ENCODE results near the gene WDR1. TPM values are rescaled to one million over a fixed set of nuclear protein-coding genes. Genes with fewer than 3 reads are reported as not detected.

WDR1 gene
- total and polyA plus RNA-seq, 8 donors, result 30.0 to 102 (median 57.7) TPM

DNA sequence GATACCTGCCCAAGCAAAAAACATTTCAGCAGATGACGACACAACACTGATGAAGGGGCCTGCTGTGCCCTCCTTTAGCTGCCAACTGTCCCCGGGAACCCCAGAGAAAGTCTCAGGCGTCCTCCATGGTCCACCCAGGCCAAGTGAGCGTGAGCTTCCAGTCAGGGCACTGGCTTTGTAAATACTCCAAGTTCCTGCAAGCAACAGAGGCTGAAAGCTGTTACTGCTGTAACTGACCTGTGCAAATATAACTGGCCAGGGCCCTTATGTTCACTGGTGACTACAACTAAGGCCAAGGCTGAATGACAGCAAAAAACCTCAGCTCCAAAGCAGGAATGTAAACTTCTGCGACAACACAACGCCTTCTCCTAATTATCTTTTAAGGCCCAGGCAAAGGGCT lies 8.2 kb downstream of the WDR1 start:
- TF ChIP-seq, protein P1, sequence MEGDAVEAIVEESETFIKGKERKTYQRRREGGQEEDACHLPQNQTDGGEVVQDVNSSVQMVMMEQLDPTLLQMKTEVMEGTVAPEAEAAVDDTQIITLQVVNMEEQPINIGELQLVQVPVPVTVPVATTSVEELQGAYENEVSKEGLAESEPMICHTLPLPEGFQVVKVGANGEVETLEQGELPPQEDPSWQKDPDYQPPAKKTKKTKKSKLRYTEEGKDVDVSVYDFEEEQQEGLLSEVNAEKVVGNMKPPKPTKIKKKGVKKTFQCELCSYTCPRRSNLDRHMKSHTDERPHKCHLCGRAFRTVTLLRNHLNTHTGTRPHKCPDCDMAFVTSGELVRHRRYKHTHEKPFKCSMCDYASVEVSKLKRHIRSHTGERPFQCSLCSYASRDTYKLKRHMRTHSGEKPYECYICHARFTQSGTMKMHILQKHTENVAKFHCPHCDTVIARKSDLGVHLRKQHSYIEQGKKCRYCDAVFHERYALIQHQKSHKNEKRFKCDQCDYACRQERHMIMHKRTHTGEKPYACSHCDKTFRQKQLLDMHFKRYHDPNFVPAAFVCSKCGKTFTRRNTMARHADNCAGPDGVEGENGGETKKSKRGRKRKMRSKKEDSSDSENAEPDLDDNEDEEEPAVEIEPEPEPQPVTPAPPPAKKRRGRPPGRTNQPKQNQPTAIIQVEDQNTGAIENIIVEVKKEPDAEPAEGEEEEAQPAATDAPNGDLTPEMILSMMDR (IDR thresholded peaks at IDR 0.05), result no peak
- H3K9me3 ChIP-seq, result no peaks in the 10 kb centered on the region
- peak in 1 of 6 donors; percentile 16 for DNase-seq
- no peaks in the 10 kb centered on the region for H3K4me1 ChIP-seq
- ATAC-seq, result no peak
- peaks cover 0 to 10% (median 0%) of the 10 kb centered on the region in 3 donors for H3K36me3 ChIP-seq
- H3K27me3 ChIP-seq, result no peaks in the 10 kb centered on the region
- H3K27ac ChIP-seq, result no peak overlapping the region
- no peak for FAIRE-seq
- H3K4me3 ChIP-seq, result no peak overlapping the region
- WGBS, 2 donors, result 95 to 96% methylated on average over 6 of the region's 6 CpGs
- intact Hi-C loops (cut with DNase I), result no loop called here

DNA sequence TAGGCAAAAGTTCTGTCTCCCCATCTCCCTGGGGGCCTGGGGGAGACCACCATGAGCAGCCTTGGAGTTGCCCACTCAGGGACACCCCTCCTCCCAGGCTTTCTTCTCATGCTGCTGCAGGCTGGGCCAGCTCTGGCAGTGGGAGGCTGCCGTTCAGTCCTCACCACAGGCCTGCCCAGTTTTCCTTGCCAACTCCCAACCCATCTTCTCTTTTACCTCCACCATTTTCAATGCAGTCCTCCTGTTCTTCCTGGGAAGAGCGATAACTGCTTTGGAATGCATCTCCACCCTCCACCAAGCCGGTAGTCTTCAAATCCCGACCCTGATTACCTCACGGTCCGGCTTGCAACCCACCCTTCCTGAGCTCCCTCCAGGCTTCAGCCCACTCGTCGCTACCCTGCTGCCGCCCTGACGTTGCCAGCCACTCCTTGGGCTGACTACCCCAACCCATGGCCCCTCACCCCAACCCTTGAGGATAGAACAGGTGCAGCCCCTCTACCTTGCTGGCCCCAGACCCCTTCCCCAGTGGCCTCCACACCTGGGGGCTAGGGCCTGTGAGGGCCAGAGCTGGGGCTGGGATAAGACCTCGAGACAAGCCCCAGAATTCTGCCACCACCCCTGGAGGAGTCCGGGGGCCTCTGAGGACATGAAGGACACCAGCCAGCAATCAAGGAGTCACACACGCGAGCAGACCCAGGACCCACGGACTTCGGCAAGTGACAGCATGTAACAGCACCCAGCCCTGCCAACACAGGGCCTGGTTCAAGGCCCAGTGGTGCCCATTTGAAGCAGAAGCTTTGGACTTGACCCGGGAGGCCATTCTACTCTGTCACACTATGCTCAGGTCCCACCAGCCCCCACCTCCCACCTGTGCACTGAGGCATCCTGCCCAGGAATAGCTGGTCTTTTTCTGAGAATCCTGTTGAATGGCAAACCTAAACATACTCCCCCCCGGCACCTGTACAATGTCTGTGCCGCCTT lies 9.2 kb downstream of the WDR1 start:
- TF ChIP-seq, protein P1 (IDR thresholded peaks at IDR 0.05), result no peak
- Histone ChIP-seq H3K4me3 (no peak overlapping the region), H3K27me3 (no peaks in the 10 kb centered on the region), H3K9me3 (no peaks in the 10 kb centered on the region), H3K4me1 (no peaks in the 10 kb centered on the region), H3K27ac (no peak overlapping the region), H3K36me3 (no peaks in the 10 kb centered on the region)
- DNase-seq (peak in 1 of 6 donors; percentile 43), FAIRE-seq (no peak), ATAC-seq (peak in 2 of 4 donors; percentile 6 to 12)
- intact Hi-C loops (cut with DNase I), result no loop called here
- WGBS, 2 donors, result 84 to 88% methylated on average over 19 of the region's 19 CpGs

DNA sequence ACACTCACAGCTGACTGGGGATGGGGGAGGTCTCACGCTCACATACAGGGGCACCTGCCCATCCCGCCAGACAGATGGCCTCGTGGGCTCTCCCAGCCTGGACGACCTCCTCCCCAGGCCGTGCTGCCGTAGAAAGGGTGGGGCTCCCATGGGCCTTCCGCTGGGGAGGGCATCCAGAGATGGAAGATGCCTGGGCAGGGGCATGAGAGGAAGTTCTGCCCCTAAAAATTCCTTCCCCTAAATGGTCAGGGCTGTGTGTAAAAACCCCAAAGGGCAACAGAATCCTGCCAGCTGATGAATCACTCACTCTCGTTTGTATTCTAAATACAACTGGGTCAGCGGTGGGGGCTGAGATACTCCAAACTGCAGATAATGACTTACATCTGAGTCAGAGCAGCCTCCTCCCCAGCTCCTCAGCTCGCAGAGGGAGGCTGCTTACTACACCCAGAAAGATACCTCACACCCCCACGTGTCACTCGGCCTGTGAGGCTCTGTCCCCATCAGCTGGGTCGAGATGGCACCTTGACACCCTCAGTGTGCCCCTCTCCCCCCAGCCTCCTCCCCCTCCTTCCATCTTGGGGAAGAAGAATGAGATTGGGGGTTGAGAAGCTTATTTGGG lies 10.1 kb downstream of the WDR1 start:
- H3K4me3 ChIP-seq, result no peak overlapping the region
- H3K27ac ChIP-seq, result no peak overlapping the region
- H3K36me3 ChIP-seq, result no peaks in the 10 kb centered on the region
- H3K4me1 ChIP-seq, result no peaks in the 10 kb centered on the region
- intact Hi-C loops (cut with DNase I), result no loop called here
- H3K27me3 ChIP-seq, result no peaks in the 10 kb centered on the region
- DNase-seq (peak in 3 of 6 donors; percentile 29 to 67 (median 45)), FAIRE-seq (no peak), ATAC-seq (peak in 3 of 4 donors; percentile 69 to 82 (median 77))
- TF ChIP-seq, protein P1 (IDR thresholded peaks at IDR 0.05), result no peak
- H3K9me3 ChIP-seq, result no peaks in the 10 kb centered on the region
- 72 to 81% methylated on average over 13 of the region's 13 CpGs for WGBS, 2 donors

DNA sequence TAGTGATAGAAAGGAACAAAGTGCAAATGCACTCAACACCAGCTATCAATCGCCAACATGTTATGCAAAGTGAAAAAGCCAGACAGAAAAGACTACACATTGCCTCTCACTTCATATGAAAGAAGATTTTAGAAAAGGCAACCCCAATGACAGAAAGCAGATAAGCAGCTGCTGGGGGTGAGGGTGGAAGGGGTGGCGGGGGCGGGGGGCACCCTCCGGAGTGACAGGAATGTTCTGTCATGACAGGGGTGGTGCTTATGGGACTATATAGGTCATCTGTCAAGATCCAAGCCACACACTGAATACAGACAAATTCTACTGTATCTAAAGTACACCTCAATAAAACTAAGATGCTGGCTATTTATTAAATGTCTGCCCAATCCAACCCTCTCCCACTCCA lies 10.7 kb downstream of the WDR1 start:
- H3K9me3 ChIP-seq, result no peaks in the 10 kb centered on the region
- no peaks in the 10 kb centered on the region for H3K36me3 ChIP-seq
- no peak overlapping the region for H3K27ac ChIP-seq
- FAIRE-seq (no peak), ATAC-seq (no peak), DNase-seq (no peak)
- no peaks in the 10 kb centered on the region for H3K4me1 ChIP-seq
- TF ChIP-seq, protein P1 (IDR thresholded peaks at IDR 0.05), result no peak
- intact Hi-C loops (cut with DNase I), result no loop called here
- H3K4me3 ChIP-seq, result no peak overlapping the region
- no peaks in the 10 kb centered on the region for H3K27me3 ChIP-seq
- WGBS, 2 donors, result 87 to 93% methylated on average over 4 of the region's 4 CpGs
